ENCODE measurements around the gene ZNF407.
"Not testable (repeated sequence)": the region's sequence is repeated elsewhere in the genome, so short reads cannot be mapped to it uniquely, and the experiment has no call there.

Gene ZNF407

DNA sequence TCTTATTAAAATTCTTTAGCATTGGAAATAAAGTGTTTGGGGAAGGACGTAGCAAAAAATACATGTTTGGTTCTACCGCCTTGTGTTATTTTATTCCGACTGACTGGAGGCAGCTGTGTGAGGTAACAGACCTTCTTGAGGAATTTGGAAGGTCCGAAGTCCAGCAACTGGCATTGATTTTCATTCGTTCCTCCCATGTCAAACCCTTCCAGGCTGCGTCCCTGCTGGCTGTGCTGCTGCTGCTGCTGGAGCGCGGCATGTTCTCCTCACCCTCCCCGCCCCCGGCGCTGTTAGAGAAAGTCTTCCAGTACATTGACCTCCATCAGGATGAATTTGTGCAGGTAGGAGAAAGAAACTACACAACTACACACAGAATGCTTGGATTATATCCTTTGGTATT, 41.5 kb upstream of the ZNF407 start:
- no peak for DNase-seq (ENCODE audit: extremely low spot score)
- CTCF ChIA-PET, result no interaction called here
- POLR2A ChIA-PET, result no interaction called here
- TF ChIP-seq, protein P1, sequence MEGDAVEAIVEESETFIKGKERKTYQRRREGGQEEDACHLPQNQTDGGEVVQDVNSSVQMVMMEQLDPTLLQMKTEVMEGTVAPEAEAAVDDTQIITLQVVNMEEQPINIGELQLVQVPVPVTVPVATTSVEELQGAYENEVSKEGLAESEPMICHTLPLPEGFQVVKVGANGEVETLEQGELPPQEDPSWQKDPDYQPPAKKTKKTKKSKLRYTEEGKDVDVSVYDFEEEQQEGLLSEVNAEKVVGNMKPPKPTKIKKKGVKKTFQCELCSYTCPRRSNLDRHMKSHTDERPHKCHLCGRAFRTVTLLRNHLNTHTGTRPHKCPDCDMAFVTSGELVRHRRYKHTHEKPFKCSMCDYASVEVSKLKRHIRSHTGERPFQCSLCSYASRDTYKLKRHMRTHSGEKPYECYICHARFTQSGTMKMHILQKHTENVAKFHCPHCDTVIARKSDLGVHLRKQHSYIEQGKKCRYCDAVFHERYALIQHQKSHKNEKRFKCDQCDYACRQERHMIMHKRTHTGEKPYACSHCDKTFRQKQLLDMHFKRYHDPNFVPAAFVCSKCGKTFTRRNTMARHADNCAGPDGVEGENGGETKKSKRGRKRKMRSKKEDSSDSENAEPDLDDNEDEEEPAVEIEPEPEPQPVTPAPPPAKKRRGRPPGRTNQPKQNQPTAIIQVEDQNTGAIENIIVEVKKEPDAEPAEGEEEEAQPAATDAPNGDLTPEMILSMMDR (IDR thresholded peaks at IDR 0.05; ENCODE audit: control extremely low read depth, extremely low read depth, low read depth, missing control alignments), result no peak

DNA sequence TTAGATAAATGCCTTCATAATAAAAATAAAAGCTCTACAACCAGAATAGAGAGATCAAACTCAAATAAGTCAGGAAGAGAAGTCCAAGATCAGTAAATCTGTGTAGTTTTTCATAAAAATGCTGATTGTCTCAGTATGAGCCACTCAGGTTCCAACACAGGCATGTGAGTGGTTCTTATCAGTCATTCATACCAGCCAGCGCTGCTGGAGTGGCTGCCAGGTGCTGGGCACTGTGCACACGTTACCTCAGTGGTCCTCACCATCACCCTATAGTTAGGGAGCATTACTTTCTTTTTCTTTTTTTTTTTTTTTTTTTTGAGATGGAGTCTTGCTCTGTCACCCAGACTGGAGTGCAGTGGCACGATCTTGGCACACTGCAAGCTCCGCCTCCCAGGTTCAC, 39.6 kb upstream of the ZNF407 start:
- ChIA-PET CTCF (interaction anchor here (1.3 to 1.7 kb wide), 2 partner anchors 9 to 13 kb away, joined by 3 to 5 read pairs; no protein-coding TSS in a partner anchor), POLR2A (no interaction called here)
- TF ChIP-seq, protein P1 (IDR thresholded peaks at IDR 0.05; ENCODE audit: control extremely low read depth, extremely low read depth, low read depth, missing control alignments), result no peak
- no peak for DNase-seq (ENCODE audit: extremely low spot score)

DNA sequence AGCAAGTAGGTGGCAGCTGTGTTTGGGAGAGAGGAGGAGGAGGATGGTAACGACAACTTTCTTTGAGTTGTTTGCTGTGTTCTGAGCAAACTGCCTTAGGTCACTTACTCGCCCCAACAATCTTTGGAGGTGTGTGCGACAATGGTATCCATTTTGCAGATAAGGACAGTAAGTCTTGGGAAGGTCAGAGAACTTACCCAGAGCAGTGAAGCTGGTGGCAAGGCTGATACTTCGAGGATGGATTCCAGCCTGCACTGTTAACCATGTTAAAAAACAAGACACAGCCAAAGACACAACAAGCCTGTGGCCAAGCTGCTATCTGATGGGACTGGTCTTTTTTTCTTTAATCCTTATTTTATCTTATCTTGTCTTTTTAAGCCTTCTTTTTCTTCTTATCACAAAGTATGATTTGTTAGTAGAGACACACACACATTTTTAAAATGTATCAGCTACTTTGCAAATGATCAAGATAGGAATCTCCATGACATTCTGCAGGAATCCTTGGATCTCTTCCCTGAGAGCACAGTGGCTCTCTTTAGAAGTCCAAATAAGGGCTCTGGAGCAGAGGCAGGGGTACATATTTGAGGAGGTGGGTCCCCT, 35.4 kb upstream of the ZNF407 start:
- TF ChIP-seq, protein P1 (IDR thresholded peaks at IDR 0.05; ENCODE audit: control extremely low read depth, extremely low read depth, low read depth, missing control alignments), result no peak
- DNase-seq (ENCODE audit: extremely low spot score), result no peak
- POLR2A ChIA-PET, result no interaction called here
- CTCF ChIA-PET, result interaction anchor here (1.0 to 3.0 kb wide), 2 partner anchors 11 to 12 kb away, joined by 3 to 11 read pairs; no protein-coding TSS in a partner anchor

DNA sequence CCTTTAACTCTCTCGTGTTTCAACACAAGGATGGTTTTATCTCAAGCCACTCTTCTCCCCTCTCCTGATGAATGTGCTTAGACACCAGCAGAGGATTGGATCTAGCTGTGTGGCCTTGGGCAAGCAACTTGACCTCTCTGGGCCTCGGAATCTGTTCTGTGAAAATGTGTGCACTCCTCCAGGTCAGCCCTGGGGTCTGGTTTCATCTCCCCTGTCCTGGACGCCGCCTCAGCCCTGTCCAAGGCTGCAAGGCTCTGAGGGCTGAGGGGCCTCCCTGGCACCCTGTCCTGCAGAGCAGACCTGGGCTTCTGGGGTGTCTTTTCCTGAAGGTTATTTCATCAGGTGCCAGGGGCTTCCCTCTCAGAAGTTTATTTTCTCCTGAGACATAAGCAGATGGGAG, 34.9 kb upstream of the ZNF407 start:
- ChIA-PET CTCF (no interaction called here), POLR2A (no interaction called here)
- TF ChIP-seq, protein P1 (IDR thresholded peaks at IDR 0.05; ENCODE audit: control extremely low read depth, extremely low read depth, low read depth, missing control alignments), result no peak

DNA sequence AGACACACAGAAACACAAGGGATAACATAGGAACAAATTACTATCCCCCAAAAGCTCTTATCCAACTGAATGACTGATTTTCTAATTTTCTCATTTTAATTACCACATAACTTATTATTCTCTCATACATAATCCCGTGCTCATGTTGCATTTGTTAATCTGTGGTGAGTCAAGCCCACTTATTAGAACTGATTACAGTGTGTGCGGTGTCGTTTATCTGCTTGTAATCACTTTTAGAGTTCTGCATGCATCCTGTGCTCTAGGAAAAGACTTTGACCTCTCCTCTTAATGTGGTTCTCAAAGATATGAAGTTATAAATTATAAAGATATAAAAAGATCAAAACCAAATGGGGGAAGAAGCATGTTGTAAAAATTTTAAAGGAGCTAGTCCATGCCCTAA, 33.7 kb upstream of the ZNF407 start:
- POLR2A ChIA-PET, result no interaction called here
- CTCF ChIA-PET, result interaction anchor here (1.0 to 1.2 kb wide), 3 partner anchors 8 to 12 kb away, joined by 3 to 11 read pairs (median 3); no protein-coding TSS in a partner anchor

More for the DNA sequence above, 34.9 kb upstream of the ZNF407 start:
- DNase-seq (ENCODE audit: extremely low spot score), result no peak

DNA sequence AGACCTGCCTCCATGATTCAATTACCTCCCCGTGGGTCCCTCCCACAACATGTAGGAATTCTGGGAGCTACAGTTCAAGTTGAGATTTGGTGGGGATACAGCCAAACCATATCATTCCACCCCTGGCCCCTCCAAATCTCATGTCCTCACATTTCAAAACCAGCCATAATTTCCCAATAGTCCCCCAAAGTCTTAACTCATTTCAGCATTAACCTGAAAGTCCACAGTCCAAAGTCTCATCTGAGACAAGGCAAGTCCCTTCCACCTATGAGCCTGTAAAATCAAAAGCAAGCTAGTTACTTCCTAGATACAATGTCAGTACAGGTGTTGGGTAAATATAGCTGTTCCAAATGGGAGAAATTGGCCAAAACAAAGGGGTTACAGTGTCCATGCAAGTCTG, 32.5 kb upstream of the ZNF407 start:
- CTCF ChIA-PET; DNase-seq (ENCODE audit: extremely low spot score); POLR2A ChIA-PET: not testable (repeated sequence)

More for the DNA sequence above, 33.7 kb upstream of the ZNF407 start:
- no peak for DNase-seq (ENCODE audit: extremely low spot score)
- TF ChIP-seq, protein P1 (IDR thresholded peaks at IDR 0.05; ENCODE audit: control extremely low read depth, extremely low read depth, low read depth, missing control alignments), result no peak

DNA sequence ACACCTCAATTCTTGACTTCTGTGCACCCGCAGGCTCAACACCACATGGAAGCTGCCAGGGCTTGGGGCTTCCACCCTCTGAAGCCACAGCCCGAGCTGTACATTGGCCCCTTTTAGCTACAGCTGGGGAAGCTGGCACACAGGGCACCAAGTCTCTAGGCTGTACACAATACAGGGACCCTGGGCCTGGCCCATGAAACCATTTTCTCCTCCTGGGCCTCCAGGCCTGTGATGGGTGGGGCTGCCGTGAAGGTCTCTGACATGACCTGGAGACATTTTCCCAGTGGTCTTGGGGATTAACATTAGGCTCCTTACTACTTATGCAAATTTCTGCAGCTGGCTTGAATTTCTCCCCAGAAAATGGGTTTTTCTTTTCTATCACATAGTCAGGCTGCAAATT, 31.7 kb upstream of the ZNF407 start:
- POLR2A ChIA-PET, CTCF ChIA-PET: not testable (repeated sequence)

DNA sequence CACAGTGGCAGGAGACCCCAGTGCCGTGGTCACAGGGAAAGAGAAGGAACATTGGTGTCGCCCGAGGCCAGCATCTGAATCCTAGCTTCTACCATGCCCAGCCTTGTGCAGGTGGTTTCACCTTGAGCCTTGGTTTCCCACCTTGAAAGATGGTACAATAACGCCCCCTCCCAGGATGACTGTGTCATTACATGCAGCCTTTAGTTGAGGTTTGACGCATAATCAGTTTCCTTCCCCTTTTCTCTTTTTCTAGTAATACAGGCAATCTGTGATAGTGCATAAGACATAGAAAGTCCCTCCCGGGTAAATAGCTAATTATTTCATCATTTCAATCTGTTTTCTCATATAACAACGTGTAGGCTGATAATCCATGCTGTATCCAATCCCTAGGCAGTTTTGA, 29.8 kb upstream of the ZNF407 start:
- no peak for DNase-seq (ENCODE audit: extremely low spot score)
- ChIA-PET POLR2A (no interaction called here), CTCF (interaction anchor here (0.8 to 2.0 kb wide), 4 partner anchors 9 to 20 kb away, joined by 3 to 10 read pairs (median 4); no protein-coding TSS in a partner anchor)
- TF ChIP-seq, protein P1 (IDR thresholded peaks at IDR 0.05; ENCODE audit: control extremely low read depth, extremely low read depth, low read depth, missing control alignments), result no peak

More for the DNA sequence above, 31.7 kb upstream of the ZNF407 start:
- DNase-seq (ENCODE audit: extremely low spot score), result not testable (repeated sequence)

Measured in GM10248 (cell line).